ENCODE data around the gene LRMDA.
"Not testable (repeated sequence)": the region's sequence is repeated elsewhere in the genome, so short reads cannot be mapped to it uniquely, and the experiment has no call there.

Gene LRMDA

DNA sequence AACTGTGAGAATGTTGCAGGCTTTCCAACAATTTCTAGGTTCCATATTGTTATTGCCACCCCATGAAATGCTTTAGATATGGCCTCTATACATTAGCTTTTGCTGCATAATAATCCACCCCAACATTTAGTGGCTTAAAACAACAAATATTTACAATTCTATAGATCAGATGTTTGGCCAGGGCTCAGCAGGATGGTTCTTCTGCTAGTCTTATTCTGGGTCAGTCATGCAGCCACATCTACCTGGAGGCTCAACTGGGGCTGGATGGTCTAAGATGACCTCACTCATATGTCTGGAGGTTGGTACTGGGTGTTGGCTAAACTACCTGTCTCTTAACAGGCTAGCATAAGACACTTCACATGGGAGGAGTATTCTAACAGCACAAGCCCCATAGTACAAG, 607.3 kb downstream of the LRMDA start:
- no peak for DNase-seq

GRCh38 chr10:76040107-76040829, 608.8 kb downstream of the LRMDA start:
- no peak for DNase-seq

DNA sequence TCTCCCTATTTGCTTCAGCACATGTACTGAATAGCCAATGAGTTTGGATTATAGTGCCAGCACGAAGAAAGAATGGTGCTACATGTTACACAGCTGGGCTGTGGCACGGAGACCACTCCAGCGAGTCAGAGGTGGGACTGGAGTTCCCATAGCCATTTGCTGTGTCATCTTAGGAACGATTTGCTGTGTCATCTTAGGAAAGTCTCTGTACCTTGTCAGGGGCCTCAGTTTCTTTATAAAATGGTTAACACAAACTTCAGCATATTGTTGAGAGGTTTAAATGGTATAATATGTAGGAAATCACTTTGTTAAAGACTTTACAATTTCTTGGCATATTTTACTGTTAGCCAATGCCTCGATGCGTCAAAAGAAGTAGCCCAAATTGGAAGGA, 609.4 kb downstream of the LRMDA start:
- DNase-seq, result no peak

- peak; percentile 80 for DNase-seq
Observed at GRCh38 chr10:76041551-76041950, 610.1 kb downstream of the LRMDA start.

DNA sequence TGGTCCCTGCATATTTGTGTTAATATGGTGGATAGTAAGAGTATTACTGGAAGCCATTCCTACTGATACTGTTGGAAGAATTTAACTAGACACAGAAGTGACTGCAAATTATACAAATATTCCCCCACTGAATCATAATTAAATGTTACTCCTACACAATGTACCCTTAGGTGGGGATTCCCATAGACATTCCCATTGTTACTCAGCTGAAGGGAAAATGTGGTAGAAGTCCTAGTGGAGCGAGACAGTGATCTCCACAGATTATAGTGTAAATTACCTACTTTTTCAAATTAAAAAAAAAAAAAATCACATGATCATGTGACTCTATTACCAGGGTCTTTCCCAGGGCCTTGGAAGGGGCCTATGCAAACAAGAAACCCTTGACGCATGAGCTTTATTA, 611.8 kb downstream of the LRMDA start:
- no peak for DNase-seq

DNA sequence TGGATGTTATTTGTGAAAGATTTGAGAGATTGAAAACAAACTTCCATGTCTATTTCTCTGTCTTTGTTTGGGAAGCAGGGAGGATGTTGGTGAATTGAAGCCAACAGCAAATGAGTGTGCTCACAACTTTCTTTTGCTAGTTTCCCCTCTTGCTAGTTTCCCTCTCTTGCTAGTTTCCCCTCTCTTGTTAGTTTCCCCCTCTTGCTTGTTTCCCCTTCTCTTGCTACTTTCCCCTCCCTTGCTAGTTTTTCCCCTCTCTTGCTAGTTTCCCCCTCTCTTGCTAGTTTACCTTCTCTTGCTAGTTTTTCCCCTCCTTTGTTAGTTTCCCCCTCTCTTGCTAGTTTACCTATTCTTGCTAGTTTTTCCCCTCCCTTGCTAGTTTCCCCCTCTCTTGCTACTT, 613.3 kb downstream of the LRMDA start:
- no peak for DNase-seq

DNA sequence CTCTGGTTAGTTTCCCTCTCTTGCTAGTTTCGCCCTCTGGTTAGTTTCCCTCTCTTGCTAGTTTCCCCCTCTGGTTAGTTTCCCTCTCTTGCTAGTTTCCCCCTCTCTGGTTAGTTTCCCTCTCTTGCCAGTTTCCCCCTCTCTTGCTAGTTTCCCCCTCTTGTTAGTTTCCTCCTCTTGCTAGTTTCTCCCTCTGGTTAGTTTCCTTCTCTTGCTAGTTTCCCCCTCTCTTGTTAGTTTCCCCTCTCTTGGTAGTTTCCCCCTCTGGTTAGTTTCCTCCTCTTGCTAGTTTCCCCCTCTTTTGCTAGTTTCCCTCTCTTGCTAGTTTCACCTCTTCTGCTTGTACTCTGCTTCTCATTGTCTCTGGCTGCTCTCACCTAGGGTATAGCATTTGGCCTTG, 613.8 kb downstream of the LRMDA start:
- no peak for DNase-seq

DNA sequence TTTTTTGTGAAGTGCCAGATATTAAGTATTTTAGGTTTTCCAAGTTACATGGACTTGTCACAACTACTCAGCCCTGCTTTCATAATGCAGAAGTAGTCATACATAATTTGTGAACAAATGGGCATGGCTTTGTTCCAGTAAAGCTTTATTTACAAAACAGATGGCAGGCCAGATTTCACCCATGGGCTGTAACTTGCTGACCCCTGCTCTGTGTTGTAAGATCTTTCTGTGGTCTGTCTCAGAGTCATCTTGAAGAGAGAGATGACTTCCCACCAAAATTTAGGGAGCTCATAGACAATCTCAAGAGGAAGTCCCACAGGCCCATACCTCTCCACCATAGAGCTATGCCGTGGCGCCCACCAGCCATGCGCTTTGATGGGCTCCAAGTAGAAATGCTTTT, 616.1 kb downstream of the LRMDA start:
- no peak for DNase-seq

DNA sequence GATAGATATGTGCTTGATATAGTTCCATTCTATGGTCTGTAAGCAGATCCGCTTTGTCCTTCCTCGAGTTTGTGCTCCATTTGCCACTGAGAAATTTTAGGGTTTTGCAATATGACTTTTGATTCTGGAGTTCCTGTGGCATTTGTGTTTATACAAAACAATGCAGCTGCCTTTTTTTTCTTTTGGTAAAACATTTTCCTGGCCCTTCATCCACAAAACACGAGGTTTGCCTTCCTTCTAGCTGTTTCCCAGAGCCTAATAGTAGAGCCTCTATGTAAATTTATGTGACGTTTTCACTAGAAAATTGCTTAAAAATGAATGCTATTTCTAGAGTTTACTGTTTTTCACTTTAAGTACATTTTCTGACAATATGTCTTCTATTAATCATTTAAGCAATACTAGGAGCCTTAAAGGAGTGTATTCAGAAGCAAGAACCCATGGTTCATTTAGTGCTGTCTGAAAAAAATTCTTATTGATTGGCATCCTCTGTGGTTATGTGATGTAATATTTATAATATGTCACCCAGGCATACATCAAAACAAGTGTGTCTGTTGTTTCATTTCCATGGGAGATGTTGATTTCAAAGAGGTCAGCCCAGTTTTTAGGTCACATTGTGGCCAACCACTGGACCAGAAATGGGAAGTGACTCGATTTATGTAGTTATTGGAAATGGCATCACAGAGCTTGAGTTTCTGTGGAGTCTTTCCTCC, 618.3 kb downstream of the LRMDA start:
- no peak for DNase-seq

- DNase-seq, result no peak
Observed at GRCh38 chr10:76050291-76050625, 618.8 kb downstream of the LRMDA start.

DNA sequence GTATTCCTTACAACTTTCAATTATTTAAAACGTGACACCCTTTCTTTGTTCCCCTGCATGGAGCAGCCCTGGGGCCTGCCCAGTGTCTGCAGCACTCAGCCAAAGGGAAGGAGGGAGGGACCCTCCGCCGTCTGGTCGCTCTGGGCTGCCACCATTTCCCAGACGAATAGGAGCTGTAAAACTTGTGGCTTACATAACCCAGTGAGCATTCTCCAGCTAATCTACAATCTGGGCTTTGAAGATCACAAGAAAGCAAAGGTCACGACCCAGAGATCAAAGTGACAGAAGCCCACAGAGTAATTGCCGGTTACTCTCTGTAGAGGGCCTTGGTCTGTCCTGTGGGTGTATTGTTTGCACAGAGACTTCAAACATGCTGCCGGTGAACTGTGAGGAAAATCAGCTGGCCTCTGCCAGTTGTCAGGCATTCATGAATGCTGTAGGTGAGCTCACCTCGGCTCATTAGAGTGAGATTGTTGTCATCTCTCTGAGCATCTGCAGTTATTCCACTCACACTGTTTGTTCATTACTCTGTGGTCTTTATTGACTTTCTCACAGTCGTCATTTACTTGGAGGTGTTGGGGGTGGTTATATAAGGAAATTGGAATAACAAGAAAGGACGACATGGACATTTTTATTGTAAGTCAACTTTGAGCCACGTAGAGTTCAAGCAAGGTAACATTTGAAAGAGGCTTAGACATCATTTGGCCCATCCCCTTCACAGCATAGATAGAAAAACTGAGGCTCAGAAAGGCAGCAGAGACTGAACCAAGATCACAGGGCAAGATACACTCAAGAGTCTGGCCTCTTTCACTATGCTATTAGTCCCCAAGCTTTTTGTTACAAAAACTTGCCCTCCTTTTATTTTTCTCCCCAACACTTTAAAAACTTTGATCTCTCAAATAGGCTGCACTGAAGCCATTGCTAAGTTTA, 619.8 kb downstream of the LRMDA start:
- no peak for DNase-seq

DNA sequence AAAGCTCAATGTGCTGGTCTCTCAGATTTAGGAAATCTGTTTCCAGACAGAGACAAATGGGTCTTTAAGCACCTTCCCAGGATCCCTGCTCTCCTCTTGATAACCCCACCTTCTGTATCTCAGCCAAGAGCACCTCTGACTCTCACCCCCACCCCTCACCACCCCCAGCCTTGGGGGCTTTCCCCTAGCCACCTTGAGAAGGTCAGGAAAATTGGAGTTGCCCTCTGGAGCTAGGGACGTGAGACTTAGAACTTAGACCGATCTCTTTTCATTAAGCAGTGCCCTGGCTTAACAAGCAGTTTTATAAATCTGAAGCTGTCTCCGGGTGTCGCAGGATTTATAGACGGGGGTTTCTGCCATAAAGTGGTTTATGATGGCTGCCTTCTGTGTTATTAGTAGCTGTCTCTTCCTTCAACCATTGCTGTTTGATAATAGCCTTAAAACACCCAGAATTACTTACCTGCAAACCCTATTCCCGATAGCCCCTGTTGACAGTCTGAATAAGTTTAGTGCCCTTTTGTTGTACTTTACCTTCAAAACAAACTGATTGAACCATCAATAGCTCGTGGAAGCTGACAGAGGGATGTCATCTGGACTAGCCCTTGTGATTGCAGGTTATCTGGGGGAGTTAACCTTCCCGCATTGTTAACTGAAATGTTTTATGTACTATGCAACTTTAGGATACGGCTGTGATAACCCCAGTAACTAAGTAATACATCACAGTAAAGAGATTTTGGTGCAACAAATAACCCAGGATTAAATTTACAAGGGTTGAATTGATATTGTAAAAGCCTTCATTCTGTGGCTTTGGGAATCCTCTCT, 621.5 kb downstream of the LRMDA start:
- DNase-seq, result no peak

DNA sequence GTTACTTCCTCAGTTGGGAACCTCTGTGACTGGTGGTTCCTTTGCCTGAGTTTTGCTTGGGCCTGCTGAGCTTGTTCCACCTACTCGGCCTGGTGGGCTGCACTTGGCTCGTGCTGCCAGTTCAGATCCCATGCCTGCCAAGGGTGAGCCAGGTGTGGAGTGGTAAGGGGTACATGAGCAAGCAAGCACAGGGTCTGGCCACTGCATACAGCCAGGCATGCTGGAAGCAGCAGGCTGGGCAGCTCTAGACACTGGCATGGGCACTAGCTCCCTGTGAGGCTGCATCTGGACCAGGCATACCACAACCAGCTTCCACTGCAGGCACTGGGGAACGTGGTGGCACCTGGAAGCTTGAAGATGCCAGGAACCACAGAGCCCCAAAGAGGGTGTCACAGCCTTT, 624.0 kb downstream of the LRMDA start:
- no peak for DNase-seq

- DNase-seq, result no peak
Observed at GRCh38 chr10:76055963-76056362, 624.5 kb downstream of the LRMDA start.

DNA sequence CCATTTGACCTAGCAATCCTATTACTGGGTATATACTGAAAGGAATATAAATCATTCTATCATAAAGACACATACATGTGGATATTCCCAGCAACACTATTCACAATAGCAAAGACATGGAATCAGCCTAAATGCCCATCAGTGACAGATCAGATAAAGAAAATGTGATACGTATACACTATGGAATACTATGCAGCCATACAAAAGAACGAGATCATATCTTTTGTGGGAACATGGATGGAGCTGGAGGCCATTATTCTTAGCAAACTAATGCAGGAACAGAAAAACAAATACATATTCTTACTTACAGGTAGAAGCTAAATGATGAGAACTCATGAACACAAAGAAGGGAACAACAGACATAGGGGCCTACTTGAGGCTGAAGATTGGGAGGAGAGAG, 629.6 kb downstream of the LRMDA start:
- not testable (repeated sequence) for DNase-seq

DNA sequence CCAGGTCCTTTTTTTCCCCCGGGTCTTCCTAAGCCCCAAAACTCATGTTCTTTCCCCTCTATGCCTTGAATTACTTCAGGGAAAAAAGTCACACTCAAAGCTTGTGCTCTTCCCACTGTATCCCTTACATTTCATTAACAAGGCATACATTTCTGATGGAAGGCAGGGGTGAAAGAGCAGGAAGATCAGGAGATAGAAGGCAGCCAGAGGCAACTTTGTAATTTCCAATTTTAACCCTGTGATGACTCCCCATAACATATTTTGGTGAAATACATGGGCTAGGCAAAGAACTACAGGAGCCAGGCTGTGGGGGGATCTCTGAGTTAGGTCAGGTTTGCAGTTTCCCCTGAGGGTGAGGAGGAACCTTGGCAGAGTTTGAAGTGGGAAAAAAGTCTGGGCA, 635.0 kb downstream of the LRMDA start:
- no peak for DNase-seq

DNA sequence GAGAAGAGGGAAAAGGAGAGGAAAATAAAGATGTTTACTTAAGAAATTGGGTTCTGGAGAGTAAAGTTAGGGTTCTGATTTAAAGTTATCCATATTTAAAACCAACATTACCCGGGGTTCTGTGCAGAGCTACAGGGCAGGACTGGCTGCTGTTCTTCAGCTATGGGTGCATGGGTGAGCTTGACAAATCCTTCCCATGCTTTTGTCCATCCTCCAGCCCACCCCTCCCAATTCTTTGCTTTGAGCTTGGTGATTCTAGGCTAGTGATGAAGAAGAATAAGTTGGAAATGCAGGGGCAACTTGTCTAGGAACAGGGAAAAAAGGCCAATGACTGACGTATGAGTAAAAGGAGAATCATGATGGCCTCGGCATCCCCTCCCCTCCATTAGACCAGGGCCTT, 636.0 kb downstream of the LRMDA start:
- DNase-seq, result no peak

DNA sequence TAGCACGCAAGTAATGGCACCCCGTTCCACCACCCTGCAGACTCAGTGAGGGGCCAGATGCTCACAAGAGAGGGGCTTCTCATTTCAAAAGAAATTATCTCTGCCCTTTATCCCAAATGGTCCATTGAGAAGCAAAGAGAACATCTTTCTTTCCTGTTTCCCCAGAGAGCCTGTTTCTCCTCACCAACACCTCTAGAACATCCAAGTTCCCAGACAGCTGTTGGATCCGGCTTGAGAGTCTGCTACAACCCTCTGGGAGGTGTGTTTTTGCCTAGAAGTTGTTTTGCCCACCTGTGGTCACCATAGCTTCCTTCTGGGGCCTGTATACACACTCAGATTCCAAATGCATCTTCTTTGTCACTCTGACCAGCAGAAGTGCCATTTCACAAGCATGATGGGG, 637.4 kb downstream of the LRMDA start:
- DNase-seq, result no peak

- no peak for DNase-seq
Observed at GRCh38 chr10:76070916-76071315, 639.5 kb downstream of the LRMDA start.

DNA sequence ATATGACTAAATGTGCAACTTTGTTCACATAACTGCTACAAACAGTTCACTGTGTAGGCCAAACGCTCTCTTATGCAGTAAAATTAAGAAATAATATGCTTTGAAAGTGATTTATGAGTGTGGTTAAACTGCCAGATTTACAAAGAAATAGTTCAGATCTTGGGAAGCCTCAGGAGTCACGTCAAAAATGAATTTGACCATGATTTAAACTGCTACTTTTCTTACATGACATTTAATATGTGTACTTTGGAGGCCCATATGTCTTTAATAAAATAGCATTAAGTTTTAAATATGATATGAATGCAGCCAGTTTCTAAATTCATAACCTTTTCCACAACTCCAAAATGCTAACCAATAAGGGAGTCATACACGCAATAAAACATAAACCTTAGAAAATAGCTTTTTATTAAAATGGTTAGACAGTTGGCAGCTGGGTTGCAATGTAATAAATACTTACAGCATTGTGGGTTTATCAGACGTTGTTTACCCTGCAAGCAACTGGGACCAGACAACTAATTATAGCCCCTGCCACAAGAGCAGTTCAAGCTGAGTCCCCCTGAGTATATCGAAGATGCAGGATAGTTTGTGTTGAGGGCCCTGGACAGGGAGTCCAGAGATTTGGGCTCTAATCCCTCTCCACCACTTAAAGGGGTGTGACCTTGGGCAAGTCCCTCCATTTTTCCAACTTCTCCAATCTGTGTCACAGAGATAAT, 640.4 kb downstream of the LRMDA start:
- no peak for DNase-seq

GRCh38 chr10:76072384-76072783, 641.0 kb downstream of the LRMDA start:
- DNase-seq, result no peak

- no peak for DNase-seq
Observed at GRCh38 chr10:76073524-76073923, 642.1 kb downstream of the LRMDA start.

Measured in NCI-H2171 (cell line).